ENCODE results near the gene HVCN1.
"Not testable (repeated sequence)": the region's sequence is repeated elsewhere in the genome, so short reads cannot be mapped to it uniquely, and the experiment has no call there.

Gene HVCN1

GRCh38 chr12:110661337-110661972 lies 27.5 kb downstream of the HVCN1 start:
- DNase-seq: no peak

GRCh38 chr12:110658878-110659277 lies 30.0 kb downstream of the HVCN1 start:
- DNase-seq: no peak

GRCh38 chr12:110658242-110658641 lies 30.7 kb downstream of the HVCN1 start:
- DNase-seq: no peak

GRCh38 chr12:110657747-110658146 lies 31.2 kb downstream of the HVCN1 start:
- DNase-seq: no peak

- DNase-seq: no peak
These were observed 32.8 kb downstream of the HVCN1 start for GRCh38 chr12:110656071-110656655.

GRCh38 chr12:110654238-110654637 lies 34.7 kb downstream of the HVCN1 start:
- DNase-seq: not testable (repeated sequence)

GRCh38 chr12:110649341-110649847 lies 39.5 kb downstream of the HVCN1 start:
- DNase-seq: no peak

- DNase-seq: no peak
These were observed 41.3 kb downstream of the HVCN1 start for GRCh38 chr12:110647631-110648040.

GRCh38 chr12:110641521-110641920 lies 47.4 kb downstream of the HVCN1 start:
- DNase-seq: peak; percentile 46

- DNase-seq: no peak
These were observed 48.5 kb downstream of the HVCN1 start for GRCh38 chr12:110640275-110641025.

- peak; percentile 77 for DNase-seq
These were observed 49.4 kb downstream of the HVCN1 start for GRCh38 chr12:110639336-110640141.

GRCh38 chr12:110638796-110639195 lies 50.1 kb downstream of the HVCN1 start:
- no peak for DNase-seq

GRCh38 chr12:110637869-110638441 lies 51.0 kb downstream of the HVCN1 start:
- DNase-seq: no peak

GRCh38 chr12:110636516-110636915 lies 52.4 kb downstream of the HVCN1 start:
- peak; percentile 49 for DNase-seq

- no peak for DNase-seq
These were observed 53.9 kb downstream of the HVCN1 start for GRCh38 chr12:110635055-110635454.

- no peak for DNase-seq
These were observed 61.3 kb downstream of the HVCN1 start for GRCh38 chr12:110627500-110628195.

GRCh38 chr12:110622582-110622981 lies 66.3 kb downstream of the HVCN1 start:
- DNase-seq: no peak

- peak; percentile 24 for DNase-seq
These were observed 69.4 kb downstream of the HVCN1 start for GRCh38 chr12:110619534-110619953.

- DNase-seq: no peak
These were observed 72.3 kb downstream of the HVCN1 start for GRCh38 chr12:110616471-110617115.

GRCh38 chr12:110615171-110615570 lies 73.7 kb downstream of the HVCN1 start:
- no peak for DNase-seq

All from OCI-M1 (cell line).